Osteoblast (primary cell): ENCODE measurements around the gene MAP2K5. TPM values are rescaled to one million over a fixed set of nuclear protein-coding genes. Genes with fewer than 3 reads are reported as not detected.

Experiments
- DNase-seq: peaks from one replicate; pipeline ENCODE4 v3.0.0; 2011; ENCODE audit warnings: low spot score, mixed read lengths; ENCODE audit not compliant: insufficient read length; ENCODE audit errors: missing footprints
- H2AFZ ChIP-seq: 2 replicates; pipeline ENCODE4 v1.6.0; 2011; ENCODE audit warnings: mild to moderate bottlenecking, low read length
- H3K27ac ChIP-seq: 2 replicates; pipeline ENCODE4 v1.5.1; 2011; ENCODE audit warnings: mild to moderate bottlenecking, low read depth, low read length, moderate library complexity
- H3K27me3 ChIP-seq: 2 replicates; pipeline ENCODE4 v1.6.0; 2012; ENCODE audit warnings: mild to moderate bottlenecking, control low read depth, inconsistent platforms, low read length, moderate library complexity; ENCODE audit not compliant: insufficient read depth
- H3K36me3 ChIP-seq: 2 replicates; pipeline ENCODE4 v1.5.1; 2011; ENCODE audit warnings: mild to moderate bottlenecking, low read length, control low read depth, moderate library complexity; ENCODE audit not compliant: insufficient read depth
- H3K4me1 ChIP-seq: 2 replicates; pipeline ENCODE4 v1.5.1; 2011; ENCODE audit warnings: mild to moderate bottlenecking, low read length, control low read depth, moderate library complexity; ENCODE audit not compliant: insufficient read depth
- H3K4me2 ChIP-seq: 2 replicates; pipeline ENCODE4 v1.6.0; 2011; ENCODE audit warnings: mild to moderate bottlenecking, low read length; ENCODE audit not compliant: insufficient read depth
- H3K4me3 ChIP-seq: fragments of 200-600 bp; sonication (generic); 3 replicates; pipeline ENCODE4 v1.5.1; 2012; ENCODE audit warnings: mild to moderate bottlenecking, low read length, inconsistent platforms; ENCODE audit not compliant: insufficient read depth
- H3K79me2 ChIP-seq: 2 replicates; pipeline ENCODE4 v1.6.0; 2012; ENCODE audit warnings: mild to moderate bottlenecking, low read length, control low read depth, inconsistent platforms; ENCODE audit not compliant: insufficient read depth
- H3K9me3 ChIP-seq: 2 replicates; pipeline ENCODE4 v1.5.1; 2011; ENCODE audit warnings: low read depth, low read length, control low read depth
- H4K20me1 ChIP-seq: 2 replicates; pipeline ENCODE4 v1.6.0; 2012; ENCODE audit warnings: mild to moderate bottlenecking, low read length, control low read depth; ENCODE audit not compliant: insufficient read depth
- CTCF ChIP-seq: IDR thresholded peaks from 2 replicates; pipeline ENCODE4 v1.5.1; 2011; ENCODE audit warnings: mild to moderate bottlenecking, low read depth, low read length, moderate library complexity; ENCODE audit errors: extremely low read depth
- total RNA-seq: library from RNA; depleted of rRNA; stranded (reverse); fragments of >200 nt; gene quantifications from 2 replicates; pipeline ENCODE4 v1.2.3, GENCODE V29; 2012

MAP2K5 gene
- total RNA-seq, 1 donor: 10.1 TPM

DNA sequence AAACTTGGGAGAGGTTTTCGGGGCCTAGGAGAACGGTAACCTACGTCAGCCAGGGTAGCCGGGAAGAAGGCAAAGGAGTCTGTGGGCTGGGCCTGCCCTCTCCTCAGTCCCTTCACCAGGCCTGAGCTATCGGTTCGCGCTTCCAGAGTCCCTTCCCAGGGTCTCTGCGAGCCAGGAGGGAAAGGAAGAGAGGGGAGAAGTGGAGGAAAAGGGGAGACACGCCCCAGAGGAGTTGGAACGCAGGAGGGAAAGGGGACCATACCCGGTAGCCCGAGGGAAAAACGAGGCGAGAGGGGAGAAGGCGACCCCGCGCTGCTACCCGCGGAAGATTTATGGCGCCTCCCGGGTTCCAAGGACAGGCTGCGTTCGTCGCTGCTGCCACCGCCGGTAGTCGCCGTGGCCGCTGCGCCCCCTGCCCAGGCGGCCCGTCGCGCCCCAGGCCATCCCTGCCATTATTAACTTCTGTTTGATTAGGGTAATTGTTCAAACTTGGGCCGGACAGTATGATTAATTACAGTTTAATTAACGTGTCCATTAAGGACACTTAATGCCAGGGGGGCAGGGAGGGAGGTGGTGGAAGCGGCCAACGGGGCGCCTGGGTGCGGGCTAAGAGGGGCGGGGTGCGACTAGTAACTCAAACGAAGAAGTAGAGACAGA lies 279.4 kb downstream of the MAP2K5 start:
- H3K27ac ChIP-seq: no peak overlapping the region
- peaks cover 27% of the 10 kb centered on the region for H4K20me1 ChIP-seq
- H3K4me1 ChIP-seq: peaks cover 5% of the 10 kb centered on the region
- no peaks in the 10 kb centered on the region for H3K79me2 ChIP-seq
- H3K4me2 ChIP-seq: no peak overlapping the region
- H3K27me3 ChIP-seq: peaks cover 93% of the 10 kb centered on the region
- no peak for TF ChIP-seq CTCF
- no peak overlapping the region for H3K4me3 ChIP-seq
- H3K36me3 ChIP-seq: no peaks in the 10 kb centered on the region
- H3K9me3 ChIP-seq: no peaks in the 10 kb centered on the region
- no peak for DNase-seq
- H2AFZ ChIP-seq: no peak overlapping the region

DNA sequence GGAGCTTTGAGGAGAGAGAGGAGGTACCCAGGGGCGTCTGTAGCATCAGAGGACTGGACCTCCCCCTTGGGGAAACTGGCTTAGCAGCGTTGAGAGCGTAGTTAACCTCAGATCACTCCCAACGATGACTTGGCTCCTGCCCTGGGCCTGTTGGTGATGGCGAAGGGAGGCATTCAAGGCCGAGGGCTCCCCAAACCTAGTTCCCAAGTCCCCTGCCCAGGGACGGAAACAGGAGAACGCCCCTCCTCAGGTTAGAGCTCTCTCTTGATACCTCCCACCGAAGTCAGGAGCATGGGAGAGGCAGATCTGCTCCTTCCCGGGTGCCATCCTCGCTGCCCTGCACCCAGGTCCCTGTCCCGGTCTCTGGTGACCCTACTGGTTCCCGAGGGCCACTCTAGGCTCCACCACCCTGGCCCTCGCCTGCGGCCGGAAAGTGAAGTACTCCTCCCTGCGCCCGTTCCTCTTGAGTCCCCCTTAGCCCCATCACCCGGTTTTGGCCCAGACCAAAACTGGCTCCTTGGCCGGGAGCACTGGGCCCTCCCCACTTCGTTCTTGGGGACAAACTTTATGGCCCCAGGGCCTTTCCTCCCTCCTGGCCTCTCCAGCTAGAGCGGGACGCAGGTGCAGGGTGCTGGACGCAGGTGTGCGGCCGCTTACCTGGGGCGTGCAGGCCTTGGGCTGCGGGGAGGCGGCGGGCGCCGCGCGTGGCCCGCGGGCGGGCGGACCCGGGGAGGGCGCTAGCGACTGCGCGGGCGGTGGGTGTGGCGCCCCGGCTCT lies 280.2 kb downstream of the MAP2K5 start:
- H3K27ac ChIP-seq: no peak overlapping the region
- H3K4me1 ChIP-seq: peaks cover 5% of the 10 kb centered on the region
- no peak overlapping the region for H3K4me2 ChIP-seq
- H3K9me3 ChIP-seq: no peaks in the 10 kb centered on the region
- H3K4me3 ChIP-seq: no peak overlapping the region
- peaks cover 27% of the 10 kb centered on the region for H4K20me1 ChIP-seq
- no peak for TF ChIP-seq CTCF
- no peaks in the 10 kb centered on the region for H3K79me2 ChIP-seq
- no peak for DNase-seq
- H3K36me3 ChIP-seq: no peaks in the 10 kb centered on the region
- H3K27me3 ChIP-seq: peaks cover 94% of the 10 kb centered on the region
- no peak overlapping the region for H2AFZ ChIP-seq

DNA sequence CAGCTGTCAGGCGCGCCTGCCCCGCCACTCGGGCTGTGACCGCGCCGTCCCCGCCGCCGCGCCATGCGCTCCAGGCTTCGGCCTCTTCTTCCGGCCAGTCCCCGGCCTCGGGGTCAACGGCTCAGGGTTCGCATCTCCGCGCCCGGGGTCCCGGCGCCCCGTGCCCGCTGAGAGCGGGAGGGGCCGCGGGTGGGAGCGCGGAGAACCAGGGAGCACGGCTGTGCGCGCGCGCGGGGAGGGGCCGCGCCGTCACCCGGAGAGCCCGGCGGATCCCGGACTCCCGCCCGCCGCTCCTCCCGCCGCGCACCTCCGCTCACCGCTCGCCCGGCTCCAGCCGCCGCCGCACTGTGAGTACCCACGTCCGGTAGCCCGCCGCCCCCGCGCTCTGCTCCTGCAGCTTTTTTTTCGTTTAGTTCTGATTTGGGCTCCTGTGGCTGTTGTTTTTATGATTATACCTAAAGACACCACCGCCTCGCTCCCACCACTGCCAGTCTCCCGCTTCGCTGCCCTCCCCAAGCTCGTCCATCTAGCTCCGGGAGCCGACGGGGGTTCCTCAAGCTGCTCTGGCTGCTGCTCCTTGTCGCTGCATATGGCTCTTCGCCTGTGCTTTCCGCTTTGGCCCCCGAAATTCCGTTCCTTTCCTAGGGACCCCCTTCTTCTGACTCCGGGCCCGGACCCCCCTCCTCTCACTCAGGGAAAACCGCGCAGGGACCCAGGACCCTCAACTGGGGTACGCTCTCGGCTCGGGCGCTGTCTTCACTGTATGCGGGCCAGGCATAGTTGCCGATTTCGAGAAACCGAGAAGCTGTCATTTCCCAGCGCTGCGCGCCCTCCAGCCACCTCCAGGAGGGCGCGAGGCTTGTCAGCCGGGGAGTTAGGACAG lies 281.1 kb downstream of the MAP2K5 start:
- Histone ChIP-seq H3K79me2 (no peaks in the 10 kb centered on the region), H3K4me3 (no peak overlapping the region), H3K27me3 (peaks cover 94% of the 10 kb centered on the region), H4K20me1 (peaks cover 21% of the 10 kb centered on the region), H3K4me2 (no peak overlapping the region), H3K4me1 (peaks cover 5% of the 10 kb centered on the region), H3K9me3 (no peaks in the 10 kb centered on the region), H3K27ac (no peak overlapping the region), H3K36me3 (no peaks in the 10 kb centered on the region), H2AFZ (no peak overlapping the region)
- no peak for TF ChIP-seq CTCF
- no peak for DNase-seq
